G401.6 (cell line): ENCODE data around the gene PDYN.
"Not testable (repeated sequence)": the region's sequence is repeated elsewhere in the genome, so short reads cannot be mapped to it uniquely, and the experiment has no call there.

Experiments
- FAIRE-seq: peaks from 2 replicates; lab custom pipeline; 2012; peaks lifted over from hg19 to GRCh38; lab: Jason Lieb, UNC

PDYN gene

DNA sequence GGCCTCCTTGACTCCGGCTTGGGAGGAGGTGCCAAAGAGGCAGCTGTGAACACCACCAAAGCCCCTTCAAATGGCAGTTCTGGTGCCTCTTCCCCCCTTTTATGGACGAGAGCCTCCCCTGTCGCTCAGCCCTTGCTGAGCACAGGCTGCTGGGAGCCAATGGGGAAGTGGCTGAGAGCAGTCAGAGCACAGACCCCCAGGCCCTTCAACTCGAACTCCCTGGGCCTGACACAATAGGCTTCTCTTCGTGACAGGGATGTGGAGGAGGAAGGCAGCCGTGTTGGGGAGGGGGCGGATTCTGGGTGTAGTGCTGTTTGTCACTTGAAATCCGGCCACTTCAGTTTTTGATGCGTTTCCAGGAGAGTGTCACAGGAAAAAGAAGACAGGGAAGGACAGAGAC, at the start of gene PDYN:
Gene PDYN (minus strand): TSS at position 73 of the 400 bp plus-strand sequence. CDS start 10,974 bp downstream, outside the sequence.
- no peak for FAIRE-seq

DNA sequence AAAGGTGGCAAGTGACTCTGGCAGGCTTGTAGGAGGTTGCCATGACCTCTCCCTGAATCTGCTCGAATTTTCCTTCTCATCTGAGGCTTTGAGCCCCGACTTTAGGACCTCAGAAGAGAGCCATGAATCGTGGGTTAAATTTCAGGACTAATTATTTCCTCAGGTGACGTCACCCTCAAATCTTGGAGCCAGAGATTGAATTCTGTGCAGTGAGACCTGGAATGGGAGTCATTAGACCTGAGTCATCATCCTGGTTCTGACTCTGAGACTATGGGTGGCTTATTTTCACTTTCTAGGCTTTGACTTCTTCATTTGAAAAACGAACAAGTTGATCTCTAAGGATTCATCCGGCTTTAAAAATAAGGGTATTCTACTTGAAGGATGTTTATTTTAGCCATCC, 48.5 kb upstream of the PDYN start:
- FAIRE-seq, result no peak

DNA sequence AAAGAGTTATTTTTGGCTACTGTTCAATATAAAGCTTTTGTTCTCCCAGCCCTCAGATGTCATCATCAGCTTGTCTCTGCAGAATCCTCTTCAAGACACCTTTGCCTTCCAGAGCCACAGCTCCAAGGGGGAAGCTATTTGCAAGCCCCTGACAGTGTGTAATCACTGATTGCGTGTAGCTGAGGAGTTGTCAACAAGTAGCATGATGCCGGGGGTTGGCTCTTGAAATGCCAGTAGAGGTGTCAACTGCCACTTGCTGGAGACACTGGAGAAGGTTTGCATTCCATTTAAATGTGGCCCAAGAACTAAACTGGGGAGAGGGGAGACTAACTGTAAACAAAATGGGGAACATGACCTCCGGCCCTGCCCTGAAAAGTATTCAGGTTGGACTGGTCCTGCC, 44.3 kb upstream of the PDYN start:
- no peak for FAIRE-seq

DNA sequence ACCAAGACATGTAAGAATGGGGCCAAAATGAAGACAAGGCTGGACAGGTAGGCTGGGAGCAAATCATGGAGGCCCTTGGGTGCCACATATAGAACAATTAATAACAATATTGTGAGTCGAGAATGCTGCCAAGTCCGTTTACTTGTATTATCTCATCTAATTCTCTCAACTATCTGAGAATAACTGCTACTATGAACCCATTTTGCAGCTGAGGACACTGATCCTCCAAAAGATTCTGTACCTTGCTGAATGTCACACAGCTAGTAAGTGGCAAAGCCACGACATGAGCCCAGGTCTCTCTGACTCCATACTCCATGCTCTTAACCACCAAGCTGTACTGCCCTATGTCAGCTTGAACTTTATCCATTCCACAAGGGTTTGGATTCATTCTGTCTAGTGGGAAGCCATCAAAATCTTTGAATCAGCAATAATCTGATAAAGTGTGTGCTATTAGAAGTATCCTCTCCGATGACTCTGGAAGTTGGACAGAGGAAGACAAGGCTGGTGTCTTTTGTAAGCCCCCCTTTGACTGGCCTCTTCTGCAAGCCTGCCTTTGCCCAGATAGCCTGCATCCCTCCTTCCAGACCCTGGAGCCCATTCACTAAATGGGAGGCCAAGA, 43.5 kb upstream of the PDYN start:
- no peak for FAIRE-seq

DNA sequence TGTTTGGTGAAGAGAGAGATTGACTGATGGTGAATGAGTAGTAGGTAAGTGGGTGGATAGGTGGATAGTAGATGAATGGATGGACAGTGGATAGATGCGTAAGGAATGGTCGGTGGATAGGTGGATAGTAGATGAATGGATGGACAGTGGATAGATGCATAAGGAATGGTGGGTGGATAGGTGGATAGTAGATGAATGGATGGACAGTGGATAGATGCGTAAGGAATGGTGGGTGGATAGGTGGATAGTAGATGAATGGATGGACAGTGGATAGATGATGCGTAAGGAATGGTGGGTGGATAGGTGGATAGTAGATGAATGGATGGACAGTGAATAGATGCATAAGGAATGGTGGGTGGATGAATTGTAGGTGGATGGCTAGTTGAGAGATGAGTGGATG, 42.5 kb upstream of the PDYN start:
- not testable (repeated sequence) for FAIRE-seq

DNA sequence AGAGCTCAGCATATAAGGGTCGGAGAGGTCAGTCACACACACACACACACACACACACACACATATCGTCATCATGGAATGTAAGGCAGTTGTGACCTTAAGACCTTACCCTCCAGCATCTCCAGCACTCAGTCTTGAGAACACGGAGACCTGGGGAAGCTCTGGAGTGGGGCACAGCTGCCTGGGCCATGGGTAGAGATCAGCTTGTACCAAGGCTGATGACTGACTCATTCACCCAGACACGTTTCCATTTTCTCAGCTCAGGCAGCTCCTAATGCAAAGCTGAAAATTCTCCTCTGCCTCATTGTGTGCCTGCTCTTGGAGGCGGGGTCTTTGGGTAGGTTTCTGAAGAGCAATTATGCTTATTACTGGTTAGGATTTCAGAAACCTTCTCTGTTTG, 38.3 kb upstream of the PDYN start:
- no peak for FAIRE-seq

DNA sequence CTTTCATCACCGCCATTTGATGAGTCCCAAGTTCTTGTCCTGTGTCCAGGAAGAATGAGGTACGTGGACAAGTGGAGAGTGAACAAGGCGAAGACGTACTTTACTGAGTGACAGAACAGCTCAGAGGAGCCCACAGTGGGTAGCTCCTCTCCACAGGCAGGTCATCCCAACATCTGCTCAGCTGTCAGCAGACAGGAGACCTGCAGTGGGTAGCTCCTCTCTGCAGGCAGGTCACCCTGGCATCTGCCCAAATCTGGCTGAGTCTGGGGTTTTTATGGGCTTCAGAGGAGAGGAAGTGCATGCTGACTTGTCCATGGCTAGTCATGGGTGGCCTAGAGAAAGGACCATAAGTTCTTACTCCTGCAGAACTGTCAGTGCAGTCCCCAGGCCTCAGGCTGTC, 32.7 kb upstream of the PDYN start:
- no peak for FAIRE-seq

DNA sequence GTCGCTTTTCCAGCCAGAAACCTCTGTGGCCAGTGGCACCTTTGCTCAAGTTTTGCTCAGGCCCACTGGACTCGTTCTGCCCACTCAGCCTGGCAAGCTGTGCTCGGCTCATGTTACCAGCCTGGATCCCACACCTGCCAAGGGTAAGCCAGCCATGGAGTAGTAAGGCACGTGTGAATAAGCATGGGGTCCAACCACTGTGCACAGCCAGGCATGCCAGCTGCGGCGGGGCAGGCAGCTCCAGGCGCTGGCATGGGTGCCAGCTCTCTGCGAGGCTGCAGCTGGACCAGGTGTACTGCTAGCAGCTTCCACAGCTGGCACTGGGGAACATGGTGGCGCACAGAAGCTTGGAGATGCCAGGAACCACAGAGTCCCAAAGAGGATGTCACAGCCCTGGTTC, 32.1 kb upstream of the PDYN start:
- no peak for FAIRE-seq

DNA sequence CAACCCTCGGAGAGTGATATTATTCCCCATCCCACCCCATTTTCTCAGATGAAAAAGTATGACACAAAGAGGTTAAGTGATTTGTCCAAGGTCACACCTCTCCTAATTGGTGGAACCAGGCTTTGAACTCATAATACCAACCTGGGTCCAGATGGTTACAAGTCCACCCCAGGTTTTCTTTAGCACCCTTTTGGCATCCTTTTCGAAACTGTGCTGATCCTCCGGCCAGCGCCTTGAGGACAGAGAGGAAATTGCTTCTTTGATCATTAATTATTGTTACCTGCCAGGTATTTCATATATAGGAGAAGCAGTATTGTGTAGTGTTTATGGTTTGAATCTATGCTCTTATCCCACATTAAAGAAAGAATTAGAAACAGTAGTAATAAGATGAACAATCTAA, 29.3 kb upstream of the PDYN start:
- no peak for FAIRE-seq

DNA sequence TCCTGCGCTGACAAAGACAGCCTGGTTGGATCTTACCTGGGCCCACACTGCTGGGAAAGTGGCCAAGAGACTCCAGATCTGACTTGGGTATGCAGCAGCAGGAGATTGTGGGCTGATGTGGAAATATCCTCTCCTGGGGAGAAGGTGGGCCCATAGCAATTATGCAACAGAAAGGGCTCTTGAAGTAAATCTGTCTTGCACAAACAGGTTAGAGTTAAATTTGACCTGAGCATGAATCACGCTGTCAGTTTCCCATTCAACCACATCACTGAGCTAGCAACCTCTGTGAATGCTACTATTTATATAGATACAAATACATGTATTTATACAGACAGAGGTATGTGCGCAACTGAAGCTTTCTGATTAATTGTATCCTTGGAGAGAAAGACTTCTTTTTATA, 28.3 kb upstream of the PDYN start:
- FAIRE-seq, result no peak

DNA sequence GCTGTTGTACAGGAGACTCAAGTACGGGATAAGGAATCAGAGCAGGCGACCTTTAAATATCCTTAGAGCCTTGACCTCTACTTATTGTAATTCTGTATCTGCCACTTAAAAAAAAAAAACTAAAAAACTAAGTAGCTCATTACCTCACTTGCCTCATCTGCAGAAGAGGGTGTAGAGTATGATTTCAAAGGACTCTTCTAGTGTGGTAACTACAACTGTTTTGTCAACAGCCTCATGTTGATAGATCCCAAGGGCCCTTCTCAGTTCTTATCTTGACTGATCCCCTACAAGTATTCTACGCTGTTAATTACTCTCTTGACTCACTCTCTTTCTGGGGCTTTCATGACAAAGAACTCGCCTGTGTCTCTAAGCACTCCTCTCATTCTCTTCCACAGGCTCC, 16.7 kb upstream of the PDYN start:
- FAIRE-seq, result no peak

DNA sequence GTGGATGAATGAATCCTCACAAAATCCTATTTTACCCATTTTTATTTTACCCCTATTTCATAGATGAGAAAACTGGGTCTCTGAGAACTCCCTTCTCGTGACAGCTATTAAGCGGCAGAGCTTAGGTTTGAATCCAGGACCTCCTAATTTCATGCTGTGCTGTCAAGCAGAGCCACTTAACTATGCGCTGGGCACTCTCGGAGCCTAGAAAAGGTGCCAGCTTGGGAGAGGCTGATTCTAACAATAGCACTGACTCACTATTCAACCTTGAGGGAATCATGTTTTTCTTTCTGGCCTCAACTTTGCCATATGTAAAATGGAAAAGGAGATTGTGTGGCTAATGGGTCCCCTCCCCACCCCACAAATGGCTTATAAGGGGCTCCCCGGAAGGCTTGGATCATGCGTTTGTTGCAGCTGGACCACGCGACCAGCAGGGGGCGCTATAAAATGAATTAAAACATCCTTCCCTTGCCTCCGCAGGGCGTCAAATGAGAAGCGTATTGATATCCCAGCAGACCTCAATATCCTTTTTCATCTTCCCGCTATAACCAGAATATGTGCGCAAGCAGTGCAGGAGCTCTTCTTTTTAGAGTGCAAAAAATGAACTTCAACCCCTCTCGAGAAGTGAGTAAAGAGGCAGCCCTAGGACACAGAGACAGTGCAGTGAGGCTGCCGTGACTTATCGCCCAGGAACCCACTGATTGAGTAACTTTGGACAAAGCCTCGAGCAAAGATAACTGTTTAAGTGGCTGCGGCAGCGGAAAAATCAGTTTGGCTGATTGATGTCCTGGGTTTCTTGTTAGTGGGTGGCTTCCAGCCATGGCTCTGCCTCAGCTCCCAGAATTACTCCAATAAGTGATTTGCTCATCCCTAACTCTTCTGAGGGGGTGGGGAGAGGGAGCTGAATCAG, 12.8 kb upstream of the PDYN start:
- no peak for FAIRE-seq

DNA sequence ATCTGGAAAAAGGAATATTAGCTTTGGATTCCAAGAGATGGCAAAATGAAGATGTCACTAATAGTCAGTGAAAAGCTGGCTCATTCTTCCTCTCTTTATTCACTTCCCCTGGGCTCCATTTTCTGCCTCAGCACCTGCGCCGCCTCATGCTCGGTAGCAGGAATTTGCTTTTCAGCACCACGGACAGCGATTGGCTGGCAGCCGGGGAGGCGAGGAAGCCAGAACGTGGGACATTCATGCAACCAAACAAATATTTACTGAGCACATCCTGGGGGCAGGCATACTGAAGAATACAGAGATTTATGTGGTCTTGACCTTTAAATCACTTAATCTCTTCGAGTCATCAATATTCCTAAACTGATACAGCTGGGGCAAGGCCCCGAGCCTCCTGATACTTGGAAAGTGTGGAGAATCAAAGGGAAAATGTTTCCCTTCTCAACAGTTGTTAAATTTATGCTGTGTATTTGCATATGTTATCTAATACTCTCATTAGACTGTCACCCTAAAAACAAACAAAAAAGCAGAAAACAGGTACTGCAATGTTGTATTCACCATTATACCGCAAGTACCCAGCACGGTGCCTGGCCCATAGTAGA, 12.1 kb upstream of the PDYN start:
- no peak for FAIRE-seq

DNA sequence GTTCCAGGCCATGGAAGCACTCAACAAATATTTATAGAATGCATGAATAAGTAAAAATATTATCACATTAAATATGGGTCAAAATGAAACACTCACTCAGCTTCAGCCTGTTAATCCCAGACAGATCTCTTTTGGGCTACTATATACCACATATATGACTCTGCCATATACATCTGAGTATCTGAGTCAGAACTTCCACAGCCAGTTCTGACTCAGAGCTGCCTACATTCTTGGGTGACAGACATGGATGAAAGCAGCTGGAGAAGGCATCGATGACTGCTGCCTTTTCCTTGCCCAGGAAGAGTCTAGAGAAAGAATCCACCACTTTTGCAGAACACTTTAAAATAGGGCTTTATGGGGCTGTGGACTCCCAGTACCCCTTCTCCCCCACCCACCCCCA, 11.5 kb upstream of the PDYN start:
- no peak for FAIRE-seq

DNA sequence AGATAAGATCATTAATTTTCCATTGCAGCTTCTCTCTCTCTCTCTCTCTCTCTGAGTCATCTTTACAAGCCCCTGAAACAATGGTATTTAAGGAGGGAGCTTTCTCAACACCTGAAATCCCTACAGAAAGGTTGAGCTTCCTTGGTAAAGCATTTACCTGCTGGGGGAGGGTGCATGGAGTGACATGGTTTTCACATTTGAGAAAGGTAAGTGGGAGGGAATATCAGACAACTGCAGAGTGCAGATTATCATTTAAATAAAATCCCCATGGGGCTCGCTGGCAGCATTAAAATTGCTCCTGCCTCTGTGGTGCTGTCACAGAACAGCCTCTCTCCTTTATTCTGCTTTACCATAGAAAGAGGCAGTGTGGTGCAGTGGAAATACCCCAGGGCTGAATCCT, 10.3 kb upstream of the PDYN start:
- FAIRE-seq, result no peak

DNA sequence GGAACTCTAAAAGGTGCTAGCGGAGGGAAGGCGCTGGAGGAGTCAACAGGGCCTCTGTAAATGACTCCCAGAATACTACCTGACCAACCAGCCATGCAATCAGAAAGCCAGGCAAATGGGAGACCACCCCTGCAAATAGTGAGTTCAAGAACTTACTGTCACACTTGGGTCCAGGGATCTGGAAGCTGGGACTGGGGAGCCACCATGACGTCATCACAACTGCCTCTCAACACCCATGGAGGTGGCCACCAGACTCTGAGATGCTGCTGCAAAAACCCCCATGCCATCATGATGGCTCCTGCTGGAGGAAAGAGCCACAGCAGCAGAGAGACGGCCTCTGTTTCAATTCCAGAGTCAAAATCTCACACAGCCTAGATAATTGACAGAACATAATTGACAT, 8.5 kb upstream of the PDYN start:
- FAIRE-seq, result no peak

DNA sequence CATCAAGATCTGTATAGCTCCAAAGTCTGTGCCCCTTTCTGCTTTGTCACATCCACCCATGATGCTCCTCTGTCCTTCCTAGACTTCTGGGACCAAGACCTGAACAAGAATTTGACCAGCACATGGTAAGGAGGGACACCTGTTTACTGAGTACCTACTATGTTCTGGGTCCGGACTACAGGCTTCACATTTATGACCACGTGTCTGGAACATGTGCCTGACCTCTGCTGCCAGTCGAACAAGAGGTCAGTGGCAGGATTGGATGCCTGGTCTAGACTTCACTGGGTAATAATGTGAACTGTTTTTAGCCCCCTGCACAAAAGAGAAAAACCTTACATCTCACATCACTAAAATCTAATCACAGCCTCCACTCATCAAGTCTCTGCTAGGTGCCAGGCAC, 7.3 kb upstream of the PDYN start:
- no peak for FAIRE-seq

DNA sequence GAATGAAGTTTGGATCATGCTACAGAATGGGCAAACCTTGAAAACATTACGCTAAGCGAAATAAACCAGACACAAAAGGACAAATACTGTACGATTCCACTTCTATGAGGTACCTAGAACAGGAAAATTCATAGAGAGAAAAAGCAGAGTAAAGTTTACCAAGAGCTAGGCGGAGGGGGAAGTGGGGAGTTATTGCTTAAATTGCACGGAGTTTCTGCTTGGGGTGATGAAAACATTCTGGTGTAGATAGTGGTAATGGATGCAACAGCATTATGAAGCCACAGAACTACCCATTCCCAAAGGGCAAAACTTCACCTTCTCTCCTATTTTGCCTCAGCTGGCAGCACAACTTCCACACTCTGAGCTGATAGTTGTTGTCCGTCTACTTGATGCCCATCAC, 6.4 kb upstream of the PDYN start:
- FAIRE-seq, result no peak

DNA sequence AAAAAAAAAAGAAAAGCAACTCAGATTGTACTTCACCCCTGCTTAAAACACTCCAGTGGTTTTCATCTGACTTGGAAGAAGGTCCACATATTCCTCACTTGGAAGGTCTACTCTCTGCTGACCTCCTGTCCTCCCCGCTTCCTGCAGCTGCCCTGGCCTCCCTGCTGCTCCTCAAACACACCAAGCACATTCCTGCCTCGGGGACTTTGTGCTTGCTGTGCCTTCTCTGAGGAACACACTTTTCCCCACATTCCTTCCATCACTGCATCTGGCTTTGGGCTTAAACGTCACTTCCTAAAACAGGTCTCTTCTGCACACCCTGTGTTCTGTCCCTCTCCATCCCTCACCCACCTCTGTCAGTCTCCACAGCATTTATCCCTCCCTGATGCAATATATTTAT, 4.9 kb upstream of the PDYN start:
- no peak for FAIRE-seq

DNA sequence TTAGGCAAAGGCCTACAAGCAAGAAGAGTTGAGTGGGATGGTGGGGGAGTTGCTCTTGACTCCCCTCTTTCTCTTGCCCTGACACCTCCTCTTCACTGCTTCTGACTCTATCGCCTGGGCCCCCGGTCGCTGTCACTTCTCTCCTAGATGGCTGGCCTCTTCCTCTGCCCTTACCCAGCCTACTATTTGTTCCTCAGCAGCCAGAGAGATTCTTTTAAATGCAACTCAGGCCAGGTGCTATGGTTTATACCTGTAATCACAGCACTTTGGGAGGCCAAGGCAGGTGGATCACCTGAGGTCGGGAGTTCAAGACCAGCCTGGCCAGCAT, 4.3 kb upstream of the PDYN start:
- no peak for FAIRE-seq

DNA sequence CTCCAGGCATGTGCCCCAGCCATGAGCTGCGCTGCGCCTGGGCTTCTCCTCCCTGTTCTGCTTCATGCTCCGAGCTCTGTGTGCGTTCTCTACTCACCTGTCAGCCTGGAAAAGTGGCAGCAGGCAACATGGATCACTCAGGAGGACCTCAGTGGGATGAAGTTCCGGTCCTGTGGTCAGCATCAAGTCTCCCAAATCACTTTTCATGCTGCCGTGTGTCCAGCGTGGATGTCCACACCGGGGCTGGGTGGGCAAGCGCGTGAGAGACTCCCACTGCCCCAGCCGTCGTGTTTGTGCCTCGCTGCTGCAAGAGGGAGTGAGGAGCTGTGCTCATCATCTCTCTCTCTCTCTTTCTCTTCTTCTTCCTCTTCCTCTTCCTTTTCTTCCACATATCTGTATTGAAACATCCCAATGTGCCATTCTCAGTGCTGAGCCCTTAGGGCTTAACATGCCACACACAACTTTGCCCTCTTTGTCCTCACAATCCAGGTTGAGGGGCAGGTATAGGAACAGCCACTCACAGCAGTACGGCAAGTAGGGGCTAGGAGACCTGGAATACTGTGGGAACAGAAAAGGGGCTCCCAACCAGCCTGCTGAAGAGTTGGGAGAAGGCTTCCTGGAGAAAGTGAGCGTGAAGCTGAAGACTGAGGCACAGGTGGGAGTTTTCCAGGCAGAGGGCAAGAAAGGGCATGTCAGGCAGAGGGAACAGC, 3.8 kb upstream of the PDYN start:
- no peak for FAIRE-seq

DNA sequence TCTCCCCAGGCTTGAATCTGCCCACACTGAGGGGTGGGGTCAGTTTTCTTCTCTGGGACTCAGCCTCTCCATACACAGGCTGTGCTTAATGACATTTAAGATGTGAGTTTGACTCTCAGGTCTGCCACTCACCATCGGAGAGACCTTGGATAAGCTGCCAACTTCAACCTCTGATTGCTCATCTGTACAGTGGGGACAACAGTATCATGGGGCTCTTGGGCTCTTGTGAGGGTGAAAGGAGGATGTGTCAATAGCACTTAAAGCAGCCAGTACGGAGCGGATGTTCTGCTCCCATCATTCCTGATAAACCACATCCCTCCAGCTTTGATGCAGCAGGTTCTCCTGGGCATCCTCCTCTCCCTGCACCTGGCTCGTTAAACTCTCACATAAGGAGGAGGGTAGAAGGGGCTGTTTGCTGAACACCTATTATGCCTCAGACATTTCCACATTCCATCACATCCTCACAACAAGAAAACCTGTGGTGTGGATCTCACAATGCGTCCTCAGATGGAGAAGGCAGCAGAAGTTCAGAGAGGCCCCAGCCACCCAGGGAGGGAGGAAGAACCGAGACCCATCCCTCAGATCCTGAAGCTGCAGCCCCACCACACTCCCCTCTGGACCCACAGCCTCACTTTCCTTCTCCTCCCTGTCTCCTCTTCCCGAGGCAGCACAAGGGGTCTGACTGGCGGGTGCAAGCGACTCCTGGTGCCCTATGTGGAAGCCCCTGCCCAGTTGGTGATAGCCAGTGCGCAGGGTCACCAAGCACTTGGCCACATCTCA, 1.9 kb upstream of the PDYN start:
- FAIRE-seq, result no peak
